Breast epithelium (tissue), 4 donors: ENCODE measurements around the gene ANKH. TPM values are rescaled to one million over a fixed set of nuclear protein-coding genes. Genes with fewer than 3 reads are reported as not detected.

Experiments used
- DNase-seq, 2 donors: peaks; one replicate each; pipeline ENCODE4 v3.0.0-alpha.2; 2019; ENCODE audit warnings: low spot score in 2 of 2
- H3K27ac ChIP-seq, 2 donors: fragments of 200-600 bp; sonication (generic) in 1 of 2; one replicate each; pipeline ENCODE4 v1.5.1; 2016 to 2019; ENCODE audit warnings: mild to moderate bottlenecking in 1 of 2
- H3K27me3 ChIP-seq, 2 donors: fragments of 200-600 bp; sonication (generic) in 1 of 2; one replicate each; pipeline versions ENCODE4 v1.5.1 to v1.6.0; 2017 to 2019; ENCODE audit warnings: control low read depth in 1 of 2, mild to moderate bottlenecking in 1 of 2
- H3K36me3 ChIP-seq: fragments of 200-600 bp; one replicate; pipeline ENCODE4 v1.5.1; 2019
- H3K4me1 ChIP-seq, 2 donors: fragments of 200-600 bp; sonication (generic); one replicate each; pipeline ENCODE4 v1.5.1; 2016 to 2019; ENCODE audit warnings: control low read depth in 1 of 2
- H3K4me3 ChIP-seq, 3 donors: fragments of 200-600 bp; sonication (generic); 1 replicate in 2 of 3; 2 replicates in 1 of 3; pipeline ENCODE4 v1.5.1; 2016 to 2019; ENCODE audit warnings: mild to moderate bottlenecking in 3 of 3, moderate library complexity in 2 of 3
- H3K9me3 ChIP-seq, 2 donors: fragments of 200-600 bp; sonication (generic) in 1 of 2; one replicate each; pipeline ENCODE4 v1.5.1; 2016 to 2019; ENCODE audit warnings: control low read depth in 1 of 2
- CTCF ChIP-seq, 3 donors: fragments of 450-650 bp; IDR thresholded peaks; one replicate each; pipeline ENCODE4 v1.5.1; 2016 to 2017; ENCODE audit warnings: antibody characterized with exemption in 3 of 3, mild to moderate bottlenecking in 3 of 3, moderate library complexity in 3 of 3
- POLR2A ChIP-seq: fragments of 450-650 bp; IDR thresholded peaks from one replicate; pipeline ENCODE4 v1.6.1; 2016; ENCODE audit warnings: antibody characterized with exemption, mild to moderate bottlenecking, moderate library complexity
- POLR2AphosphoS5 ChIP-seq, 3 donors: sonication (generic); formaldehyde crosslinking; IDR thresholded peaks; one replicate each; pipeline ENCODE4 v1.6.1; 2017; ENCODE audit warnings: antibody characterized with exemption in 3 of 3
- intact Hi-C: fragments of 100-400 bp; cut with DNase I; formaldehyde crosslinking; loops from one replicate; pipeline ENCODE4 v1.15.1; 2023; ENCODE audit warnings: low total_unique reads
- total RNA-seq, 3 donors: library from RNA; depleted of rRNA; stranded (reverse); fragments of >200 nt; gene quantifications; one replicate each; pipeline ENCODE4 v1.1.0, GENCODE V29; 2016

Gene ANKH
- total RNA-seq, 3 donors from 2014 or later: 31.5 to 83.1 (median 52.1) TPM

GRCh38 chr5:14720236-14720923, 151.2 kb downstream of the ANKH start:
- Histone ChIP-seq H3K27ac (no peak overlapping the region), H3K27me3 (no peaks in the 10 kb centered on the region), H3K4me3 (no peak overlapping the region), H3K36me3 (peaks cover 3% of the 10 kb centered on the region), H3K9me3 (no peaks in the 10 kb centered on the region), H3K4me1 (no peaks in the 10 kb centered on the region)
- TF ChIP-seq POLR2A: no peak
- no peak for TF ChIP-seq CTCF (IDR thresholded peaks at IDR 0.05)
- TF ChIP-seq POLR2AphosphoS5 (IDR thresholded peaks at IDR 0.05): no peak
- intact Hi-C loops: no loop called here
- no peak for DNase-seq

- TF ChIP-seq POLR2AphosphoS5 (IDR thresholded peaks at IDR 0.05) (no peak), CTCF (IDR thresholded peaks at IDR 0.05) (no peak), POLR2A (no peak)
- no peak overlapping the region for H3K4me3 ChIP-seq
- H3K36me3 ChIP-seq: peaks cover 3% of the 10 kb centered on the region
- H3K4me1 ChIP-seq: no peaks in the 10 kb centered on the region
- H3K27ac ChIP-seq: no peak overlapping the region
- no peak for DNase-seq
- H3K27me3 ChIP-seq: no peaks in the 10 kb centered on the region
- no peaks in the 10 kb centered on the region for H3K9me3 ChIP-seq
- intact Hi-C loops: loop anchor here (10.0 kb wide), 1 partner anchor 156 kb away; the partner anchor contains the start of gene ANKH
Observed at GRCh38 chr5:14718778-14719177, 152.8 kb downstream of the ANKH start.

- no peak for TF ChIP-seq CTCF (IDR thresholded peaks at IDR 0.05)
- TF ChIP-seq POLR2A: no peak
- TF ChIP-seq POLR2AphosphoS5 (IDR thresholded peaks at IDR 0.05): no peak
- intact Hi-C loops: loop anchor here (10.0 kb wide), 1 partner anchor 158 kb away; the partner anchor contains the start of gene ANKH
- DNase-seq: no peak
Observed at GRCh38 chr5:14716755-14717752, 154.5 kb downstream of the ANKH start.

GRCh38 chr5:14715481-14715880, 156.1 kb downstream of the ANKH start:
- TF ChIP-seq POLR2A (no peak), POLR2AphosphoS5 (IDR thresholded peaks at IDR 0.05) (no peak), CTCF (IDR thresholded peaks at IDR 0.05) (no peak)
- intact Hi-C loops: loop anchor here (10.0 kb wide), 1 partner anchor 159 kb away; the partner anchor contains the start of gene ANKH
- peaks cover 3% of the 10 kb centered on the region for H3K36me3 ChIP-seq
- H3K27me3 ChIP-seq: no peaks in the 10 kb centered on the region
- H3K9me3 ChIP-seq: no peaks in the 10 kb centered on the region
- no peaks in the 10 kb centered on the region for H3K4me1 ChIP-seq
- H3K27ac ChIP-seq: no peak overlapping the region
- no peak overlapping the region for H3K4me3 ChIP-seq
- DNase-seq: no peak

More at GRCh38 chr5:14716755-14717752, 154.5 kb downstream of the ANKH start:
- no peaks in the 10 kb centered on the region for H3K4me1 ChIP-seq
- no peak overlapping the region for H3K4me3 ChIP-seq
- peaks cover 3% of the 10 kb centered on the region for H3K36me3 ChIP-seq
- no peak overlapping the region for H3K27ac ChIP-seq
- H3K27me3 ChIP-seq: no peaks in the 10 kb centered on the region
- no peaks in the 10 kb centered on the region for H3K9me3 ChIP-seq
